Neural cell (in vitro differentiated cells): ENCODE measurements around the gene DOCK10.

ENCODE experiments used
- EP300 ChIP-seq: fragments of 450-650 bp; conservative IDR thresholded peaks from 2 replicates; pipeline ENCODE4 v1.6.1; 2014; ENCODE audit warnings: antibody characterized with exemption, mild to moderate bottlenecking, moderate library complexity; ENCODE audit not compliant: poor library complexity, severe bottlenecking
- EZH2 ChIP-seq: fragments of 200-600, 300-800 bp; shearing (Covaris generic), sonication (generic); IDR thresholded peaks from 2 replicates; pipeline ENCODE4 v1.6.1; 2014; ENCODE audit warnings: antibody characterized with exemption, low read length, borderline replicate concordance, mild to moderate bottlenecking; ENCODE audit not compliant: insufficient read depth, poor library complexity, severe bottlenecking
- POLR2AphosphoS5 ChIP-seq: IDR thresholded peaks from 2 replicates; pipeline ENCODE4 v1.6.1; 2012
- RAD21 ChIP-seq: fragments of 450-650 bp; conservative IDR thresholded peaks from 2 replicates; pipeline ENCODE4 v1.6.1; 2014; ENCODE audit warnings: antibody characterized with exemption, mild to moderate bottlenecking, moderate library complexity
- REST ChIP-seq: IDR thresholded peaks from 2 replicates; pipeline ENCODE4 v1.6.1; 2012; ENCODE audit warnings: borderline replicate concordance
- SMC3 ChIP-seq: fragments of 450-650 bp; conservative IDR thresholded peaks from 2 replicates; pipeline ENCODE4 v1.6.1; 2014; ENCODE audit warnings: antibody characterized with exemption, mild to moderate bottlenecking, moderate library complexity; ENCODE audit not compliant: poor library complexity
- TF ChIP-seq, protein P1 (sequence below): fragments of 450-650 bp; IDR thresholded peaks from 2 replicates; pipeline ENCODE4 v1.5.1; 2014; ENCODE audit warnings: antibody characterized with exemption, mild to moderate bottlenecking, moderate library complexity; ENCODE audit not compliant: poor library complexity, severe bottlenecking

DNA sequence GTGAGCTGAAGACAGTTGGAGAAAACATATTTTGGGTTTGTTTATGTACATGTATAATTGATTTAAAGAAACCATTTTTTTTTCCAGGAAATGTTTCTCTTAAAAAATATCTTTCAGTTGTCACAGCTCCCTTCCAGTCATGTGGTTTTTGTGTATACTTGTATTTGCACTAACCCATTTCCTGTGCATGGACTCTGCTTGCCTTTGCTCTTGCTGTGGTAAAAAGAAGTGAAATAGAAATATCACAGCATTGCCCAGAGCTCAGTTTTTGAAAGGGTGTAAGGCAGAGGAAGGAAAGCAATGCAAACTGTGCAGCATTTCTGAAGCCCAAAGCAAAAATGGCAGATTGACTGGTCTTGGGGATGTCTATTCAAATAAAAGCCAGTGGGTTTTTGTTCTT, 10.4 kb upstream of the DOCK10 start:
- TF ChIP-seq, protein P1, sequence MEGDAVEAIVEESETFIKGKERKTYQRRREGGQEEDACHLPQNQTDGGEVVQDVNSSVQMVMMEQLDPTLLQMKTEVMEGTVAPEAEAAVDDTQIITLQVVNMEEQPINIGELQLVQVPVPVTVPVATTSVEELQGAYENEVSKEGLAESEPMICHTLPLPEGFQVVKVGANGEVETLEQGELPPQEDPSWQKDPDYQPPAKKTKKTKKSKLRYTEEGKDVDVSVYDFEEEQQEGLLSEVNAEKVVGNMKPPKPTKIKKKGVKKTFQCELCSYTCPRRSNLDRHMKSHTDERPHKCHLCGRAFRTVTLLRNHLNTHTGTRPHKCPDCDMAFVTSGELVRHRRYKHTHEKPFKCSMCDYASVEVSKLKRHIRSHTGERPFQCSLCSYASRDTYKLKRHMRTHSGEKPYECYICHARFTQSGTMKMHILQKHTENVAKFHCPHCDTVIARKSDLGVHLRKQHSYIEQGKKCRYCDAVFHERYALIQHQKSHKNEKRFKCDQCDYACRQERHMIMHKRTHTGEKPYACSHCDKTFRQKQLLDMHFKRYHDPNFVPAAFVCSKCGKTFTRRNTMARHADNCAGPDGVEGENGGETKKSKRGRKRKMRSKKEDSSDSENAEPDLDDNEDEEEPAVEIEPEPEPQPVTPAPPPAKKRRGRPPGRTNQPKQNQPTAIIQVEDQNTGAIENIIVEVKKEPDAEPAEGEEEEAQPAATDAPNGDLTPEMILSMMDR, result no peak
- TF ChIP-seq EP300, result no peak
- no peak for TF ChIP-seq POLR2AphosphoS5
- no peak for TF ChIP-seq EZH2
- no peak for TF ChIP-seq REST
- no peak for TF ChIP-seq RAD21
- TF ChIP-seq SMC3, result no peak
